HG03108 (cell line): ENCODE results near the gene PRG3.
"Not testable (repeated sequence)": the region's sequence is repeated elsewhere in the genome, so short reads cannot be mapped to it uniquely, and the experiment has no call there.

Source experiments
- ATAC-seq: cut with Tn5 transposase; IDR thresholded peaks from one replicate; pipeline ENCODE4 v1.9.1; 2021; ENCODE audit warnings: moderate library complexity; ENCODE audit not compliant: unreplicated experiment

Gene PRG3

GRCh38 chr11:57409321-57410100 lies 28.6 kb upstream of the PRG3 start:
- ATAC-seq, result no peak

DNA sequence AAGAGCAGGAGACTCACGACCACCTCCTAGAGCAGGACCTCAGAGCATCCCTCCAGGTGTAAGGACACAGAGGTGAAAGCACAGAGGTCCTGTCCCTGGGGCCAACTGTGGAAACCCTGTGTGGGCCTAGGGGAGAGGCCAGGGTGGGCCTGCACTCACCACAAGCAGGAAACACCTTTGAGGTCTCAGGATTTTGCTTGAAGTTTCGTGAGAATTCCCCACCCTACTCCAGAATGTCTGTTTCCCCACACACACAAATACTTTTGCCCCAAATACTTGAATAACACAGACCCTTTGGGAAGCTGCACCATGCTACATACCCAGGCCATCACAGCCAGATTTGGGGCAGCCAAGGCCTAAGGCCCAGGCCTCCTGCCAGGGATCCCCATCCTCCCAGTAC lies 27.8 kb upstream of the PRG3 start:
- no peak for ATAC-seq

GRCh38 chr11:57407941-57408475 lies 27.1 kb upstream of the PRG3 start:
- no peak for ATAC-seq

DNA sequence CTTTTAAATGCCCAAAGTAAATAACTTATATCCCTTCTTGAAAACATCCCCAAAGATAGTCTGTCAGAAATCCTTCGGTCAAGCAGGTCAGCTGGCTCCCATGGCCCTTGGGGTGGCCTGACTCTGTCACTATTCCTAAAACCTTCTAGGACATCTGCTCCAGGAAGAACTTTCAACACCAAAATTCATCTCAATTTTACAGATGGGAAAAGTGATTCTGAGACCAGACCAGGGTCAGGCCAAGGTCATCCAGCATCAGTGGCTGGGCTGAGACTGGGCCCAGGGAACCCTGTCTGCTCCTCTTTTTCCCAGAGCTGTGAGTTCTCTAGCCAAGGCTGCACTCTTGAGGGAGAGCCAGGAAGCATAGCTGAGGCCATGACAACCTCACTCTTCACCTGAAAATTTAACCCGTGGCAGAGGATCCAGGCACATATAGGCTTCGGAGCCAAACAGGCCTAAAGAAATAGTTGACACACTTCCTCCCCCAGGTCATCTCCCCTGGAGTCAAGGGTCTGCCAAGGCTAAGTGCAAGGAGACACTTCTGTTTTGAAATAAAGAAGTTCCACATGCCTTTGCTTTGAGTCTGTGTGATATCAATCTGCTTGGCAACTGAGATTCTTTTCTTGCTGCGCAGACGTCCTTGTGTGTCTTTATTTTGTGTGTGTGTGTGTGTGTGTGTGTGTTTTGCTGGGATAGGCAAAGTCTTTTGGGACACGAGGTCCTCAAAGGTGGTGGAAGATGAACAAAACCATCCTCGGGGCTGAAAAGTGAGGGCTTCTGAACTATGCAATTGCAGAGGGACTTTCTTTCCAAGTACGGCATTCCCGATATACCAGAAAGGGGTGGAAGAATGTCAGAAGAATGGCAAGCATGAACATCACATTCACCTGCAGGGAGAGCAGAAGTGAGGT lies 26.3 kb upstream of the PRG3 start:
- no peak for ATAC-seq

GRCh38 chr11:57406337-57406904 lies 25.5 kb upstream of the PRG3 start:
- ATAC-seq, result peak; percentile 75

DNA sequence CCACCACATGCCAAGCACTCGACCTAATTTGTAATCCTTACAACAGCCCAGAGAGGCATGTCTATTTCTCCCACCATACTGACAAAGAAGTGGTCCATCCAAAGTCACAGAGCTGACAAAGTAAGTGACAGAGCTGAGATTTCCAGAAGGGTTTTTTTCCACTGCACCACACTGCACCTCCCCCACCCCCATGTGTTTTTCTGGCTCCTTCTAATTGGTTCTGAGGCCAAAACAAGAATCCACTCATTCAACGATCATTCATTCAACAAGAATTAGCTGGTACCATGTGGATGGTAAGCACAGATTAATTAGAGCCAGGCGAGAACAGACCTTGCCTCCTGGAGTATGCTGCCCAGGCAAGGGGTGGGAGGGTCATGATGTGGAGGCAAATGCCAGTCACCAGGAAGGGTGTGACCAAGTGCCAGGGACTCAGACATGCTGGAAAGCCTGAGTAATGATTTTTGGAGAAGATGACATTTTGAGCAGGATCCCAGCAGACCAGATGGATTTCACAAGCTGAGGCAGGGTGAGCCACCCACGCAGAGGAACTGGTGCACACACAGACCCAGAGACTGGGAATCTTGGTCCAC lies 24.4 kb upstream of the PRG3 start:
- ATAC-seq, result no peak

DNA sequence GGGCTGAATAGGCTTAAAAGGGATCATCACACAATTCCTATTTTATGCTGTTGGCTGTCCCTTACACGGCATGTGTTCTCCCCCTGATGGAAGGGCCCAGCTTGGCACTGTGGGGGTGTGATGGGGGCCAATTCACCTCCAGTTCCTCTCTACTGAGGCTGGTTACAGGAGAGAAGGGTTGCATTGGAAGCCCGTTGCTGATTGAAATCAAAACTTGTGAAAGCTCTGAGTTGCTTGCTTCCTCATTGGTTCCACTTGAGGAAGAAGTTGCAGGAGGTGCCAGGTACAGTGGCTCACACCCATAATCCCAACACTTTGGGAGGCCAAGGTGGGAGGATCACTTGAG lies 22.8 kb upstream of the PRG3 start:
- no peak for ATAC-seq

DNA sequence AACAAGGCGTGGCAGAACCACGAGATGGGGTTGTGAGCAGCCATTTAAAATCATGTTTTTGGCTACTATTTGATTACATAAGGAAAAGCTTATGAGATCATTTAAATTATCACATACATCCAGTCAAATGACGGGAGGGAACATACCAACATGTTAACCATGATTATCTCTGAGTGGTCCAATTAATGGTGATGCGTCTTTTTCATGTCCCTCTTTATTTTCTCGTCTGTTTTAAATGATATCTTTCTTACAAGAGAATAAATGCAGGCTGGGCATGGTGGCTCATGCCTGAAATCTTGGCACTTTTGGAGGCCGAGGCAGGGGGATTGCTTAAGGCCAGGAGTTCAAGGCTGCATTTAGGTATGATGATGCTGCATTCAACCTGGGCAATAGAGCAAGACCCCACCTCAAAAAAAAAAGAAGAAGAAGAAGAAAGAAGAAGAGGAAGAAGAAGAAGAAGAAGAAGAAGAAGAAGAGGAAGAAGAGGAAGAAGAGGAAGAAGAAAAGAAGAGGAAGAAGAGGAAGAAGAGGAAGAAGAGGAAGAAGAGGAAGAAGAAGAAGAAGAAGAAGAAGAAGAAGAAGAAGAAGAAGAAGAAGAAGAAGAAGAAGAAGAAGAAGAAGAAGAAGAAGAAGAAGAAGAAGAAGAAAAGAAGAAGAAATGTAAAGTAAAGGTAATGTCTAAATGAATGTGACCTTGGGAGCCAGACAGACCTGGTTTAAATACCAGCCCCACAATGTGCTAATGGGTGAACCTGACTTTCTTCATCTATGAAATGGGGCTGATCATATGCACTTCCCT lies 22.3 kb upstream of the PRG3 start:
- ATAC-seq, result not testable (repeated sequence)

- ATAC-seq, result no peak
Measured at GRCh38 chr11:57402188-57403002, 21.4 kb upstream of the PRG3 start.

DNA sequence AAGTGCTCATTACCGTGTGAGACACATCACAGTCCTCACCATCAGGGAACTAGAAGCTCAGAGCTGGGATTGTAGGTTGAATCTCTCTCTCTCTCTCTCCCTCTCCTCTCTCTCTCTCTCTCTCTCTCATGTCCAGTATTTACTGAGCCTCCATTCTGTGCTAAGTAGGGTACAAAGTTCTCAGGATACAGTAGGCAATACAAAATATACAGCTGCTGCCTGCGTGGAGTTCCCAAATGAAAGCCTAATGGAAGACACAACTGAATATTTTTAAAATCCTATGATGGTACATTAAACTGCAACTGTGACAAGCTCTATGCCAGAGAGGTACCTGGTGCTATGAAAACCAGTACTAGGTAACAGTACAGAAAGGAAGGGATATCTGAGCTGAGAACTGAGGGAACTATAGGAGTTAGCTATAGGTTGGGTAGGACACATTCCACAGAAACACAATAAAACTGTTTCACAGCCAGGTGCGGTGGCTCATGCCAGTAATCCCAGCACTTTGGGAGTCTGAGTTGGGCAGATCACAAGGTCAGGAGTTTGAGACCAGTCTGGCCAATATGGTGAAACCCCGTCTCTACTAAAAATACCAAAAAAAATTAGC lies 19.1 kb upstream of the PRG3 start:
- no peak for ATAC-seq

- ATAC-seq, result no peak
Measured at GRCh38 chr11:57399221-57399620, 18.3 kb upstream of the PRG3 start.

DNA sequence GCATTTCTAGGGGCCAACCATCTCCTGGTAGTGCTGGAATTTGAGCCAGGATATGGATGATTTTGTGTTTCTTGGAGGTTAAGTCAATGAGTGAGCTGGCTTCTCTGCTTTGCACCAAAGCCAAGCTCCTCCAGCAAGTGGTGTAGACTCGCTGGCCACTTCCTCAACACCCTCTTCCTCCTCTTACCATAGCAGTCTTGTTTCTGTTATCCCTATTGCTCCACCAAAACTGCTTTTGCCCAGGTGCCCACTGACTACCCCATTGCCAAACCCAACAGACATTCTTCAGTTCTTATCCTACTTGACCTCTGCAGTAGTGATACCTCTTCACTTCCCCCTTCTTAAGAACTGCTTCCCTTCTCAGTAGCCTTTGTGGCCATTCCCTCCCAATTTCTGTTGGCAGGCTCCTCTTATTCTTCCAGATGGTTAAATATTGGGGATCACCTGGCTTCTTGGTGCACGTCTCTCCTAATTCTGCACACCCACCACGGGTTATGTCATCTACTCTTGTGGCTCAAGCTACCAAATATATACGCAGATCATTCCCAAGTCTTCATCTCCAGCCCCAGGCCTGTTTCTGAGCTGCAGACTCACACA lies 16.5 kb upstream of the PRG3 start:
- no peak for ATAC-seq

DNA sequence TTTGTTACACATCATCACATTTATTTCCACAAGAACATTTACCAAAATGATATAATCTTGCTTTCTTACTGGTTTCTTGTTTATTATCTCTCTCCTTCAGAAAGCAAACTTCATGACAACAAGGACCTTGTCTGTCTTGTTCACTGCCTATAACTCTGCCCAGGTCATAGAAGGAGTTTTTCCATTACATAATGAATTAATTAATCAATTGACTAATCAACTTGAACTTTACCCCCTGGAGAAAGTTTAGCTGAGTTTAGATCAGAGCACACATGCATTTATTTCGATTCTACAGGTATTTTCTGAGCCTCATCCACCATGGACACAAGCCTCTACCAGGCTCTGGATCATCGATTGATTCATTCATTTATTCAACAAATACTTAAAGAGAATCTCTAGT lies 15.8 kb upstream of the PRG3 start:
- ATAC-seq, result no peak

DNA sequence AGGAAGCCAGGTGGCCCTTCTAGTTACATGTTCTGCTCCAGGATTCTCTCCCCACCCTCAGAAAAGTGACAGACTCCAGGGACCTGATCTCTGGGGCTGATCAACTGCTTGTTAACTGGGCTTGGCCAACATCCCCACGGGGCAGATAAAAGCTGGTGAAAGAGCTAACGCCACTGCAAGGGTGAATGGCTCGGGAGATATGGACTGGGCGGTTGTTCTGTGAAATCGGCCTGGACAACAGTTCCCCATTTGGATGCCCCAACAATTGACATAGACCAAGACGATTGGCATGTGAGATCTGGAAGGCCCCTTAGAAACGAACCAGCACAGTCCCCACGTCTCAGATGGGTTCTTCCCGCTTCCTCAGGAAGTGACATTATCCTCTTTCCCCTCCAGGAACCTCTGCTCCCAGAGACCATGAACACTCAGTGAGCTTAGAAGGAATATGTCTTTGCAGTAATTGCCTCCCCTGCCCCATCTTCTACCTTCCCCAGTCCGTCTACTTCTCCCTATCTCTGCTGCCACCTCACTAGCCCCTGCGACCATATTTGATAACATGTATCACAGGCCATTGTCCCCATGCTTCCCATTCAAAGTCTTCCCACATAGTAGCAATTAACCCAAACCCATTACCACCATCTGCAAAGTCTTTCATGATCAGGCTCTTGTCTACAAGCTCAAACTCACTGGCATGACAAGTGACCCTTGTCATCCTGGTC lies 15.1 kb upstream of the PRG3 start:
- no peak for ATAC-seq

- no peak for ATAC-seq
Measured at GRCh38 chr11:57394203-57394965, 13.4 kb upstream of the PRG3 start.

DNA sequence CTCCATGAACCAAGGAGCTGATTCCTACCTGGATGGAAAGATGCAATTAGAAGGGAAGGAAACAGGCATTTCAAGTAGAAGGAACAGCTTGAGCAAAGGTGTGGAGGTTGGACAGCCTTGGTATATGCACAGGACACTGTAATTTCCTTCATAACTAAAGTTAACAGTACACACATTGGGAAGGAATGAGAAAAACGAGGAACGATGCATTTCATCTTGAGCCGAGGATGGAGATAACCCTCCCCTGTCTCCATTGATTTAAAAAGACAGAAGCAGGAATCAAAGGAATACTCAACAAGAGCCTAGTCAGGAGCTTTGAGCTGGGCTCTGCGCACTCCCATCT lies 11.8 kb upstream of the PRG3 start:
- ATAC-seq, result no peak

- ATAC-seq, result no peak
Measured at GRCh38 chr11:57392066-57392762, 11.3 kb upstream of the PRG3 start.
